GM12878 (cell line): Measurements from ENCODE around the gene CDC42EP3. TPM values are rescaled to one million over a fixed set of nuclear protein-coding genes. Genes with fewer than 3 reads are reported as not detected.

ENCODE experiments used
- polyA plus RNA-seq, 11 experiments: library from polyadenylated mRNA; depleted of rRNA in 4 of 11; unstranded in 6 of 11; stranded (reverse) in 5 of 11; fragments of >200 nt; fragmentation: Nextera tagmentation in 4 of 11; fragmentation: Illumina TruSeq in 1 of 11; extraction: Ambion mirVana in 4 of 11; extraction: Trizol in 1 of 11; gene quantifications; 1 replicate in 1 of 11; 2 replicates in 10 of 11; pipeline versions ENCODE4 v1.2.1 to v1.2.3, GENCODE V29; 2011 to 2016; ENCODE audit warnings: inconsistent platforms in 2 of 11, missing spikeins in 2 of 11, low read depth in 1 of 11
- total RNA-seq, 4 experiments: library from RNA; depleted of rRNA in 3 of 4; stranded (reverse); fragments of >200 nt in 3 of 4; fragmentation: Illumina TruSeq in 1 of 4; extraction: Trizol in 1 of 4; gene quantifications; 2 replicates each; pipeline versions ENCODE4 v1.2.1 to v1.2.3, GENCODE V29; 2013 to 2021
- TF ChIP-seq, protein P1 (sequence below): fragments of 450-650 bp; IDR thresholded peaks from 2 replicates; pipeline ENCODE4 v1.6.1; 2018; ENCODE audit warnings: mild to moderate bottlenecking, low read depth, moderate library complexity; ENCODE audit not compliant: partially characterized antibody
- TF ChIP-seq, protein P2 (sequence below): fragments of 450-650 bp; formaldehyde crosslinking; IDR thresholded peaks from 2 replicates; pipeline ENCODE4 v1.4.0; 2020; ENCODE audit warnings: mild to moderate bottlenecking, moderate library complexity
- TF ChIP-seq, protein P3 (sequence below): IDR thresholded peaks from 2 replicates; pipeline ENCODE4 v1.6.1; 2011; ENCODE audit warnings: low read depth, mild to moderate bottlenecking, low read length, moderate library complexity, borderline replicate concordance; ENCODE audit errors: extremely low read depth

The CDC42EP3 gene
- total and polyA plus RNA-seq, 10 of the 15 experiments (the other 5 are each of a cell fraction or from before 2014, with no cell fraction given) = 11.8 to 86.9 (median 52.9) TPM

DNA sequence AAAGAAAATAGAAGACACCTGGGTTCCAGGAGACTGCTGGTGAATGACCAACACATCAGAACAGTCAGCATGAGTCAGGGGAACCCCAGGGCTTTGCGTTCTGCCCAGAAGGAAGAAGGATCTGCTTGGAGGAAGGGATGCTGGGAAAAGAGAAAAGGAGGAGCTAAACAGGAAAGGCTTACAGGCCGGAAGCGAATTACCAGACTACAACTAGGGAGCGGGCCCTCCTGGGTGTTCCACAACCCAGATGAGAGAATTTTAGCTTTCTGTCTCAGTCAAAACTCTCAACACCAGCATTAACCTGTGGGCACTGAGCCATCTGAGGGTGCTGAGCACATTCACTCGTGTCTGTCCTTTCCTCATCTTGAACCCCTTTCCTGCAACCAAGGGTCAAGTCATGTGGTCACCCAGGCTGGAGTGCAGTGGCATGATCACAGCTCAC, 19.2 kb downstream of the CDC42EP3 start (continued):
- TF ChIP-seq, protein P1, sequence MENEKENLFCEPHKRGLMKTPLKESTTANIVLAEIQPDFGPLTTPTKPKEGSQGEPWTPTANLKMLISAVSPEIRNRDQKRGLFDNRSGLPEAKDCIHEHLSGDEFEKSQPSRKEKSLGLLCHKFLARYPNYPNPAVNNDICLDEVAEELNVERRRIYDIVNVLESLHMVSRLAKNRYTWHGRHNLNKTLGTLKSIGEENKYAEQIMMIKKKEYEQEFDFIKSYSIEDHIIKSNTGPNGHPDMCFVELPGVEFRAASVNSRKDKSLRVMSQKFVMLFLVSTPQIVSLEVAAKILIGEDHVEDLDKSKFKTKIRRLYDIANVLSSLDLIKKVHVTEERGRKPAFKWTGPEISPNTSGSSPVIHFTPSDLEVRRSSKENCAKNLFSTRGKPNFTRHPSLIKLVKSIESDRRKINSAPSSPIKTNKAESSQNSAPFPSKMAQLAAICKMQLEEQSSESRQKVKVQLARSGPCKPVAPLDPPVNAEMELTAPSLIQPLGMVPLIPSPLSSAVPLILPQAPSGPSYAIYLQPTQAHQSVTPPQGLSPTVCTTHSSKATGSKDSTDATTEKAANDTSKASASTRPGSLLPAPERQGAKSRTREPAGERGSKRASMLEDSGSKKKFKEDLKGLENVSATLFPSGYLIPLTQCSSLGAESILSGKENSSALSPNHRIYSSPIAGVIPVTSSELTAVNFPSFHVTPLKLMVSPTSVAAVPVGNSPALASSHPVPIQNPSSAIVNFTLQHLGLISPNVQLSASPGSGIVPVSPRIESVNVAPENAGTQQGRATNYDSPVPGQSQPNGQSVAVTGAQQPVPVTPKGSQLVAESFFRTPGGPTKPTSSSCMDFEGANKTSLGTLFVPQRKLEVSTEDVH = no peak
- TF ChIP-seq, protein P2, sequence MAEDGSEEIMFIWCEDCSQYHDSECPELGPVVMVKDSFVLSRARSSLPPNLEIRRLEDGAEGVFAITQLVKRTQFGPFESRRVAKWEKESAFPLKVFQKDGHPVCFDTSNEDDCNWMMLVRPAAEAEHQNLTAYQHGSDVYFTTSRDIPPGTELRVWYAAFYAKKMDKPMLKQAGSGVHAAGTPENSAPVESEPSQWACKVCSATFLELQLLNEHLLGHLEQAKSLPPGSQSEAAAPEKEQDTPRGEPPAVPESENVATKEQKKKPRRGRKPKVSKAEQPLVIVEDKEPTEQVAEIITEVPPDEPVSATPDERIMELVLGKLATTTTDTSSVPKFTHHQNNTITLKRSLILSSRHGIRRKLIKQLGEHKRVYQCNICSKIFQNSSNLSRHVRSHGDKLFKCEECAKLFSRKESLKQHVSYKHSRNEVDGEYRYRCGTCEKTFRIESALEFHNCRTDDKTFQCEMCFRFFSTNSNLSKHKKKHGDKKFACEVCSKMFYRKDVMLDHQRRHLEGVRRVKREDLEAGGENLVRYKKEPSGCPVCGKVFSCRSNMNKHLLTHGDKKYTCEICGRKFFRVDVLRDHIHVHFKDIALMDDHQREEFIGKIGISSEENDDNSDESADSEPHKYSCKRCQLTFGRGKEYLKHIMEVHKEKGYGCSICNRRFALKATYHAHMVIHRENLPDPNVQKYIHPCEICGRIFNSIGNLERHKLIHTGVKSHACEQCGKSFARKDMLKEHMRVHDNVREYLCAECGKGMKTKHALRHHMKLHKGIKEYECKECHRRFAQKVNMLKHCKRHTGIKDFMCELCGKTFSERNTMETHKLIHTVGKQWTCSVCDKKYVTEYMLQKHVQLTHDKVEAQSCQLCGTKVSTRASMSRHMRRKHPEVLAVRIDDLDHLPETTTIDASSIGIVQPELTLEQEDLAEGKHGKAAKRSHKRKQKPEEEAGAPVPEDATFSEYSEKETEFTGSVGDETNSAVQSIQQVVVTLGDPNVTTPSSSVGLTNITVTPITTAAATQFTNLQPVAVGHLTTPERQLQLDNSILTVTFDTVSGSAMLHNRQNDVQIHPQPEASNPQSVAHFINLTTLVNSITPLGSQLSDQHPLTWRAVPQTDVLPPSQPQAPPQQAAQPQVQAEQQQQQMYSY (CRISPR knock-in tag) = no peak
- TF ChIP-seq, protein P3, sequence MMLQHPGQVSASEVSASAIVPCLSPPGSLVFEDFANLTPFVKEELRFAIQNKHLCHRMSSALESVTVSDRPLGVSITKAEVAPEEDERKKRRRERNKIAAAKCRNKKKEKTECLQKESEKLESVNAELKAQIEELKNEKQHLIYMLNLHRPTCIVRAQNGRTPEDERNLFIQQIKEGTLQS = no peak
